GM18505 (cell line): Measurements from ENCODE around the gene COL27A1.
"Not testable (repeated sequence)": the region's sequence is repeated elsewhere in the genome, so short reads cannot be mapped to it uniquely, and the experiment has no call there.

Source experiments
- ATAC-seq: cut with Tn5 transposase; IDR thresholded peaks from one replicate; pipeline ENCODE4 v1.9.1; 2021; ENCODE audit not compliant: unreplicated experiment
- POLR2A ChIP-seq: IDR thresholded peaks from 4 replicates; pipeline ENCODE4 v1.6.1; 2011; ENCODE audit warnings: borderline replicate concordance; ENCODE audit not compliant: insufficient read depth, insufficient read length; ENCODE audit errors: extremely low read depth

COL27A1 gene

GRCh38 chr9:114313186-114313585, 157.8 kb downstream of the COL27A1 start:
- no peak for ATAC-seq
- TF ChIP-seq POLR2A, result no peak

- no peak for TF ChIP-seq POLR2A
- ATAC-seq, result no peak
These were observed 159.0 kb downstream of the COL27A1 start for GRCh38 chr9:114314256-114314867.

GRCh38 chr9:114314881-114315722, 159.8 kb downstream of the COL27A1 start:
- ATAC-seq, result no peak
- TF ChIP-seq POLR2A, result no peak

GRCh38 chr9:114315723-114316363, 160.5 kb downstream of the COL27A1 start:
- no peak for TF ChIP-seq POLR2A

GRCh38 chr9:114316605-114317230, 161.4 kb downstream of the COL27A1 start:
- TF ChIP-seq POLR2A, result no peak
- no peak for ATAC-seq

More at GRCh38 chr9:114315723-114316363, 160.5 kb downstream of the COL27A1 start:
- no peak for ATAC-seq

GRCh38 chr9:114317665-114318357, 162.5 kb downstream of the COL27A1 start:
- no peak for ATAC-seq
- TF ChIP-seq POLR2A, result no peak

- TF ChIP-seq POLR2A, result no peak
- no peak for ATAC-seq
These were observed 163.1 kb downstream of the COL27A1 start for GRCh38 chr9:114318416-114318815.

GRCh38 chr9:114319147-114319546, 163.8 kb downstream of the COL27A1 start:
- TF ChIP-seq POLR2A, result no peak
- no peak for ATAC-seq

GRCh38 chr9:114320710-114321109, 165.4 kb downstream of the COL27A1 start:
- not testable (repeated sequence) for ATAC-seq

- no peak for TF ChIP-seq POLR2A
- ATAC-seq, result no peak
These were observed 166.4 kb downstream of the COL27A1 start for GRCh38 chr9:114321759-114322158.

GRCh38 chr9:114322160-114322818, 167.0 kb downstream of the COL27A1 start:
- not testable (repeated sequence) for ATAC-seq

GRCh38 chr9:114322831-114323531, 167.6 kb downstream of the COL27A1 start, which contains the start of gene ORM1:
ORM1 (plus strand) TSS chr9:114323098; CDS start chr9:114323134, 36 bp downstream.
- ATAC-seq, result not testable (repeated sequence)

- ATAC-seq, result not testable (repeated sequence)
These were observed 168.5 kb downstream of the COL27A1 start for GRCh38 chr9:114323849-114324248.
